HG03342 (cell line): ENCODE data around the gene INPP5D.
"Not testable (repeated sequence)": the region's sequence is repeated elsewhere in the genome, so short reads cannot be mapped to it uniquely, and the experiment has no call there.

Source experiments
- ATAC-seq: cut with Tn5 transposase; IDR thresholded peaks from one replicate; pipeline ENCODE4 v1.9.1; 2021; ENCODE audit warnings: mild to moderate bottlenecking, moderate library complexity; ENCODE audit not compliant: unreplicated experiment

The INPP5D gene

GRCh38 chr2:233164967-233165366 lies 104.8 kb downstream of the INPP5D start:
- no peak for ATAC-seq

GRCh38 chr2:233165543-233165894 lies 105.4 kb downstream of the INPP5D start:
- ATAC-seq: no peak

GRCh38 chr2:233165895-233166661 lies 105.9 kb downstream of the INPP5D start:
- no peak for ATAC-seq

- no peak for ATAC-seq
These were observed 108.3 kb downstream of the INPP5D start for GRCh38 chr2:233168445-233168844.

GRCh38 chr2:233168919-233169318 lies 108.8 kb downstream of the INPP5D start:
- ATAC-seq: no peak

- no peak for ATAC-seq
These were observed 111.2 kb downstream of the INPP5D start for GRCh38 chr2:233171344-233171743.

GRCh38 chr2:233173115-233173514 lies 113.0 kb downstream of the INPP5D start:
- no peak for ATAC-seq

GRCh38 chr2:233174137-233174536 lies 114.0 kb downstream of the INPP5D start:
- no peak for ATAC-seq

GRCh38 chr2:233178994-233179847 lies 119.1 kb downstream of the INPP5D start:
- no peak for ATAC-seq

- ATAC-seq: no peak
These were observed 119.8 kb downstream of the INPP5D start for GRCh38 chr2:233179848-233180366.

GRCh38 chr2:233183869-233184418 lies 123.8 kb downstream of the INPP5D start:
- ATAC-seq: no peak

GRCh38 chr2:233184669-233185068 lies 124.5 kb downstream of the INPP5D start:
- ATAC-seq: no peak

GRCh38 chr2:233185330-233185729 lies 125.2 kb downstream of the INPP5D start:
- no peak for ATAC-seq

GRCh38 chr2:233185963-233186362 lies 125.8 kb downstream of the INPP5D start:
- no peak for ATAC-seq

GRCh38 chr2:233186851-233187250 lies 126.7 kb downstream of the INPP5D start:
- no peak for ATAC-seq

GRCh38 chr2:233189025-233189424 lies 128.9 kb downstream of the INPP5D start:
- no peak for ATAC-seq

GRCh38 chr2:233191016-233191415 lies 130.9 kb downstream of the INPP5D start:
- ATAC-seq: not testable (repeated sequence)

GRCh38 chr2:233193738-233194137 lies 133.6 kb downstream of the INPP5D start:
- ATAC-seq: no peak

- no peak for ATAC-seq
These were observed 134.9 kb downstream of the INPP5D start for GRCh38 chr2:233195027-233195426.

GRCh38 chr2:233197022-233197421 lies 136.9 kb downstream of the INPP5D start:
- ATAC-seq: no peak

- no peak for ATAC-seq
These were observed 137.9 kb downstream of the INPP5D start for GRCh38 chr2:233198026-233198425.

- ATAC-seq: peak; percentile 65
These were observed 139.7 kb downstream of the INPP5D start for GRCh38 chr2:233199870-233200269.
